Measurements from ENCODE around the gene CEP57L1. TPM values are rescaled to one million over a fixed set of nuclear protein-coding genes. Genes with fewer than 3 reads are reported as not detected.
"Not testable (repeated sequence)": the region's sequence is repeated elsewhere in the genome, so short reads cannot be mapped to it uniquely, and the experiment has no call there.

Gene CEP57L1
- total RNA-seq, 1 experiment from 2014 or later: 18.9 TPM

DNA sequence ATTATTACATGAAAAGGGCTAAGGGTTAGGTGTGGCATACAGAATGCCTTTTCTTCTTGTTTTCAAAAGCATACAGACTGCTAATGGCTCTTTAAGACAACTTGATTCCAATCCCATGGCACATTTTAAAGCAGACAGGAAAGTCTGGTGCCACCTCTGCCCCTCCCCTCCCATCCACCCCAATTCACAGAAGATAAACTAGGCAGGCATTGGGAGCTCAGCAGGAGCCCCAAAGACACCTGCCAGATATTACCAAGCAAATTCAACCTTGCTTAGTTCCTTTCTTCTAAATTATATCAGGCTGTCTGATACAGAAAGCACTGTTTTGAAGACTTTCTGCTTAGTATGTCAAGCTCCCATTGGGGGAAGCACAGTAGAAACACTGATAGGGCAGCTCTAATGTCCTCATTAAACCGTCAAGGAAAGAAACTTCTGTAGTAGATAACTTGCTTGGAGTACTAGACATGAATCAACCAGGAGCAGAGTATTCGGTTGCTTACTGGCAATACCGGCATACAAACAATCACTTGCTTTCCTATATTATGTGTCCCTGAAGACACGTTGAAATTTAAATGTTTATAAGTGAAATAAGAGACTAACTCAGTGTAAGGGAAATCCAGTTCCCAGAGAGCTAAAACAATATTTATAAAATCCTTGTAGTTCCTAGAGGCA is 13.7 kb upstream of the CEP57L1 start:
- CTCF ChIA-PET: interaction anchor here (0.8 to 1.2 kb wide), 4 partner anchors 9 to 164 kb away, joined by 3 to 5 read pairs (median 4); no protein-coding TSS in a partner anchor
- no peaks in the 10 kb centered on the region for H3K27me3 Mint-ChIP-seq (ENCODE audit: insufficient read depth, unreplicated experiment)
- no TSS peak for BruUV-seq (replicated peaks)
- peaks cover 3% of the 10 kb centered on the region for H3K4me1 Mint-ChIP-seq (ENCODE audit: insufficient read depth, unreplicated experiment)
- intact Hi-C loops (cut with micrococcal nuclease): no loop called here
- no peaks in the 10 kb centered on the region for H3K36me3 Mint-ChIP-seq (ENCODE audit: insufficient read depth, unreplicated experiment)
- DNase-seq (ENCODE audit: unreplicated experiment): no peak
- no peak overlapping the region for H3K27ac Mint-ChIP-seq (ENCODE audit: low read depth, unreplicated experiment)
- POLR2A ChIA-PET: interaction anchor here (1.1 kb wide), 1 partner anchor 12 kb away, joined by 7 read pairs; the partner anchor contains the start of gene SESN1
- no peak overlapping the region for H3K4me3 Mint-ChIP-seq (ENCODE audit: unreplicated experiment)
- TF ChIP-seq CTCF (IDR thresholded peaks at IDR 0.05; ENCODE audit: unreplicated experiment): no peak
- no peaks in the 10 kb centered on the region for H3K9me3 Mint-ChIP-seq (ENCODE audit: unreplicated experiment)

DNA sequence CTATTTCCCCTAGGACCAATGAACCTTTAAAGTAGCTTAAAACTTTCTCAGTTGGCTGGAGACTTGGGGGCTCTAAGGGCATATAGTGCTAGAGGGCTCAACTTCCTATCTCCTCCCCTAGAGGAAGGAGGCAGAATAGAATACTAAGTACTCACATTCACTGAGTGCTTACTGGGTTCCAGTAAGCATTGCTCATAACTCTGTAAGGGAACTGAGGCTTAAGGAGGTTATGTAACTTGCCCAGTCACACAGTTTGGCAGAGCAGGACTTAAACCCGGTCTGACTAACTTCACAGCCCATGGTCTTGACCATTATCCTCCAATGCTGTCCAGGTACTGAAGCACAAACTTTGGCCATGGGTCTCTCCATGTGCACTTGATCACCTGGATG is 13.1 kb upstream of the CEP57L1 start:
- TF ChIP-seq CTCF (IDR thresholded peaks at IDR 0.05; ENCODE audit: unreplicated experiment): no peak
- Mint-ChIP-seq H3K36me3 (ENCODE audit: insufficient read depth, unreplicated experiment) (no peaks in the 10 kb centered on the region), H3K9me3 (ENCODE audit: unreplicated experiment) (no peaks in the 10 kb centered on the region), H3K4me3 (ENCODE audit: unreplicated experiment) (no peak overlapping the region), H3K27ac (ENCODE audit: low read depth, unreplicated experiment) (no peak overlapping the region), H3K27me3 (ENCODE audit: insufficient read depth, unreplicated experiment) (no peaks in the 10 kb centered on the region), H3K4me1 (ENCODE audit: insufficient read depth, unreplicated experiment) (no peaks in the 10 kb centered on the region)
- intact Hi-C loops (cut with micrococcal nuclease): no loop called here
- POLR2A ChIA-PET: interaction anchor here (1.1 kb wide), 1 partner anchor 12 kb away, joined by 7 read pairs; the partner anchor contains the start of gene SESN1
- no TSS peak for BruUV-seq (replicated peaks)
- CTCF ChIA-PET: interaction anchor here (0.8 to 1.2 kb wide), 4 partner anchors 9 to 164 kb away, joined by 3 to 5 read pairs (median 4); no protein-coding TSS in a partner anchor
- peak; percentile 59 for DNase-seq (ENCODE audit: unreplicated experiment)

GRCh38 chr6:109083657-109084056 is 11.7 kb upstream of the CEP57L1 start:
- CTCF ChIA-PET: interaction anchor here (0.6 kb wide), 1 partner anchor 966 kb away, joined by 4 read pairs; no protein-coding TSS in a partner anchor
- no TSS peak for BruUV-seq (replicated peaks)
- Mint-ChIP-seq H3K4me3 (ENCODE audit: unreplicated experiment) (no peak overlapping the region), H3K27ac (ENCODE audit: low read depth, unreplicated experiment) (no peak overlapping the region), H3K27me3 (ENCODE audit: insufficient read depth, unreplicated experiment) (no peaks in the 10 kb centered on the region), H3K4me1 (ENCODE audit: insufficient read depth, unreplicated experiment) (no peaks in the 10 kb centered on the region), H3K9me3 (ENCODE audit: unreplicated experiment) (no peaks in the 10 kb centered on the region), H3K36me3 (ENCODE audit: insufficient read depth, unreplicated experiment) (no peaks in the 10 kb centered on the region)
- POLR2A ChIA-PET: interaction anchor here (0.6 to 2.8 kb wide), 4 partner anchors 11 to 789 kb away, joined by 3 to 23 read pairs (median 4); partner anchors contain the start of genes AFG1L, CEP57L1 and SESN1
- no peak for DNase-seq (ENCODE audit: unreplicated experiment)
- intact Hi-C loops (cut with micrococcal nuclease): no loop called here
- no peak for TF ChIP-seq CTCF (IDR thresholded peaks at IDR 0.05; ENCODE audit: unreplicated experiment)

DNA sequence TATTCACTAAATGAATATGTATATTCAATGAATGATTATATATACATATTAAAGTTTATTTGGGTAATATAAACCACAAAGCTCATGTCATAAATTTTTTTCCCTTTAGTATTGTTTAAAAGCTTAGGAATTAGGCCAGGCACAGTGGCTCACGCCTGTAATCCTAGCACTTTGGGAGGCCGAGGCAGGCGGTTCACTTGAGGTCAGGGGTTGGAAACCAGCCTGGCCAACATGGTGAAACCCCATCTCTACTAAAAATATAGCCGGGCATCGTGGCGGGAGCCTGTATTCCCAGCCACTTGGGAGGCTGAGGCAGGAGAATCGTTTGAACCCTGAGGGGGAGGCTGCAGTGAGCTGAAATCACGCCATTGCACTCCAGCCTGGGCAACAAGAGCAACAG is 11.2 kb upstream of the CEP57L1 start:
- BruUV-seq (replicated peaks); H3K27me3 Mint-ChIP-seq (ENCODE audit: insufficient read depth, unreplicated experiment); H3K4me1 Mint-ChIP-seq (ENCODE audit: insufficient read depth, unreplicated experiment); H3K9me3 Mint-ChIP-seq (ENCODE audit: unreplicated experiment); DNase-seq (ENCODE audit: unreplicated experiment); H3K36me3 Mint-ChIP-seq (ENCODE audit: insufficient read depth, unreplicated experiment); H3K4me3 Mint-ChIP-seq (ENCODE audit: unreplicated experiment); H3K27ac Mint-ChIP-seq (ENCODE audit: low read depth, unreplicated experiment); intact Hi-C loops (cut with micrococcal nuclease): not testable (repeated sequence)
- CTCF ChIA-PET: interaction anchor here (0.6 kb wide), 1 partner anchor 967 kb away, joined by 4 read pairs; no protein-coding TSS in a partner anchor
- POLR2A ChIA-PET: interaction anchor here (0.6 to 2.8 kb wide), 7 partner anchors 9 to 789 kb away, joined by 3 to 23 read pairs (median 3); partner anchors contain the start of genes AFG1L, CEP57L1 and SESN1

Measured in MCF 10A (cell line).